HL-60 (cell line): Measurements from ENCODE around the gene ASPSCR1.
A peak's percentile ranks its signal among the peaks of the same experiment; 100 is the strongest.

Source experiments
- DNase-seq, 2 experiments: peaks; one replicate each; pipeline ENCODE4 v3.0.0-alpha.2; 2010 to 2020; ENCODE audit warnings: low read depth in 1 of 2, low spot score in 1 of 2
- H3K27ac ChIP-seq: fragments of 250-450 bp; sonication (Bioruptor Pico); replicated peaks from 2 replicates; pipeline ENCODE4 v1.5.1; 2020; ENCODE audit warnings: mild to moderate bottlenecking, moderate library complexity
- H3K27me3 ChIP-seq: fragments of 250-450 bp; sonication (Bioruptor Pico); 2 replicates; pipeline ENCODE4 v1.5.1; 2021; ENCODE audit warnings: mild to moderate bottlenecking, moderate library complexity; ENCODE audit not compliant: insufficient read depth, poor library complexity, severe bottlenecking
- H3K4me3 ChIP-seq: replicated peaks from 2 replicates; pipeline ENCODE4 v1.5.1; 2011; ENCODE audit warnings: mild to moderate bottlenecking, control low read depth, low read length; ENCODE audit not compliant: insufficient read depth
- GABPA ChIP-seq: IDR thresholded peaks from 2 replicates; pipeline ENCODE4 v1.6.1; 2012; ENCODE audit warnings: low read depth
- POLR2AphosphoS5 ChIP-seq: IDR thresholded peaks from 2 replicates; pipeline ENCODE4 v1.6.1; 2012; ENCODE audit warnings: low read depth
- SPI1 ChIP-seq: IDR thresholded peaks from 2 replicates; pipeline ENCODE4 v1.6.1; 2012; ENCODE audit warnings: low read depth, mild to moderate bottlenecking, borderline replicate concordance
- TF ChIP-seq, protein P1 (sequence below): IDR thresholded peaks from 2 replicates; pipeline ENCODE4 v1.6.1; 2012; ENCODE audit warnings: low read depth; ENCODE audit not compliant: insufficient replicate concordance
- TF ChIP-seq, protein P2 (sequence below): IDR thresholded peaks from one replicate; pipeline ENCODE4 v1.5.1; 2011; ENCODE audit warnings: low read length, control low read depth, inconsistent platforms; ENCODE audit not compliant: insufficient read depth

Gene ASPSCR1

DNA sequence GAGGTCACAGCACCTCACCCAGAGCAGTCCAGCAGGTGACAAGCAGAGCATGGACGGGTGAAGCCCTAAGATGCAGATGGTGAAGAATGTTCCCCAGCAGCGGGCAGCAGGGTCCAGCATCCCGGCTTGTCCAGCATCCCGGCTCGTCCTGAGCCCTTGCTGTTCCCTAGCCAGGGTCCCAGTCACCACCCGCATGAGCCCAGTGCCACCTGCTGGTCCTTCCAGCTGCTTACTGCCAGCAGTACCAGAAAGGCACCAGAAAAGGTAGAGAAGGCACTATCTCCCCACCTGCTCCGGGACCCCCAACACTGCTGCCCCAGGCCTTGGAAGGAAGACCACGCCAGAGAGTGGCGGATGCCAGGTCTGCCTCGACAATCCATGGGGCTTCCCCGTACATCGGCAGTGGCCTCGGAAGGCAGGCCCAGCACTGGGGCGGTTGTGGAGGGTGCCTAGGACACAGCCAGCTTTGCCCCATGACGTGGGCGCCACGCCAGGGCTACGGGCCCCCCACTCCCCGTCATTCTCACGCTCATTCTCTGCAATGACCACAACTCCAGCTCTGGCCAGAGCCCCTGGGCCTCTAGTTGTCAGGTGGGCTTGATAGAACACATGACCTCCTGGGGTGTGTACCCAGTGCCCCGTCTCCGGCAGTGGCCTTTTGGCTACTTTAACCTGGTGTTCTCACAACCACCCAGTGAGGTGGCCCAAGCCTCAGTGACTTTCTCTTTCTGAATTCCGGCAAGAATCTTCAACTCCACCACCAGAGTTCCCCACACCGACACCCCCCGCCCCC, 43.9 kb downstream of the ASPSCR1 start:
- no peak for TF ChIP-seq SPI1
- no peak for TF ChIP-seq GABPA
- TF ChIP-seq, protein P1, sequence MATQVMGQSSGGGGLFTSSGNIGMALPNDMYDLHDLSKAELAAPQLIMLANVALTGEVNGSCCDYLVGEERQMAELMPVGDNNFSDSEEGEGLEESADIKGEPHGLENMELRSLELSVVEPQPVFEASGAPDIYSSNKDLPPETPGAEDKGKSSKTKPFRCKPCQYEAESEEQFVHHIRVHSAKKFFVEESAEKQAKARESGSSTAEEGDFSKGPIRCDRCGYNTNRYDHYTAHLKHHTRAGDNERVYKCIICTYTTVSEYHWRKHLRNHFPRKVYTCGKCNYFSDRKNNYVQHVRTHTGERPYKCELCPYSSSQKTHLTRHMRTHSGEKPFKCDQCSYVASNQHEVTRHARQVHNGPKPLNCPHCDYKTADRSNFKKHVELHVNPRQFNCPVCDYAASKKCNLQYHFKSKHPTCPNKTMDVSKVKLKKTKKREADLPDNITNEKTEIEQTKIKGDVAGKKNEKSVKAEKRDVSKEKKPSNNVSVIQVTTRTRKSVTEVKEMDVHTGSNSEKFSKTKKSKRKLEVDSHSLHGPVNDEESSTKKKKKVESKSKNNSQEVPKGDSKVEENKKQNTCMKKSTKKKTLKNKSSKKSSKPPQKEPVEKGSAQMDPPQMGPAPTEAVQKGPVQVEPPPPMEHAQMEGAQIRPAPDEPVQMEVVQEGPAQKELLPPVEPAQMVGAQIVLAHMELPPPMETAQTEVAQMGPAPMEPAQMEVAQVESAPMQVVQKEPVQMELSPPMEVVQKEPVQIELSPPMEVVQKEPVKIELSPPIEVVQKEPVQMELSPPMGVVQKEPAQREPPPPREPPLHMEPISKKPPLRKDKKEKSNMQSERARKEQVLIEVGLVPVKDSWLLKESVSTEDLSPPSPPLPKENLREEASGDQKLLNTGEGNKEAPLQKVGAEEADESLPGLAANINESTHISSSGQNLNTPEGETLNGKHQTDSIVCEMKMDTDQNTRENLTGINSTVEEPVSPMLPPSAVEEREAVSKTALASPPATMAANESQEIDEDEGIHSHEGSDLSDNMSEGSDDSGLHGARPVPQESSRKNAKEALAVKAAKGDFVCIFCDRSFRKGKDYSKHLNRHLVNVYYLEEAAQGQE: no peak
- TF ChIP-seq, protein P2, sequence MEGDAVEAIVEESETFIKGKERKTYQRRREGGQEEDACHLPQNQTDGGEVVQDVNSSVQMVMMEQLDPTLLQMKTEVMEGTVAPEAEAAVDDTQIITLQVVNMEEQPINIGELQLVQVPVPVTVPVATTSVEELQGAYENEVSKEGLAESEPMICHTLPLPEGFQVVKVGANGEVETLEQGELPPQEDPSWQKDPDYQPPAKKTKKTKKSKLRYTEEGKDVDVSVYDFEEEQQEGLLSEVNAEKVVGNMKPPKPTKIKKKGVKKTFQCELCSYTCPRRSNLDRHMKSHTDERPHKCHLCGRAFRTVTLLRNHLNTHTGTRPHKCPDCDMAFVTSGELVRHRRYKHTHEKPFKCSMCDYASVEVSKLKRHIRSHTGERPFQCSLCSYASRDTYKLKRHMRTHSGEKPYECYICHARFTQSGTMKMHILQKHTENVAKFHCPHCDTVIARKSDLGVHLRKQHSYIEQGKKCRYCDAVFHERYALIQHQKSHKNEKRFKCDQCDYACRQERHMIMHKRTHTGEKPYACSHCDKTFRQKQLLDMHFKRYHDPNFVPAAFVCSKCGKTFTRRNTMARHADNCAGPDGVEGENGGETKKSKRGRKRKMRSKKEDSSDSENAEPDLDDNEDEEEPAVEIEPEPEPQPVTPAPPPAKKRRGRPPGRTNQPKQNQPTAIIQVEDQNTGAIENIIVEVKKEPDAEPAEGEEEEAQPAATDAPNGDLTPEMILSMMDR: peak; percentile 84
- peak in 1 of 2 experiments; percentile 75 for DNase-seq
- Histone ChIP-seq H3K27me3 (no peaks in the 10 kb centered on the region), H3K27ac (peak overlapping the region; percentile 88), H3K4me3 (peak overlapping the region; percentile 79)

GRCh38 chr17:82021900-82022309, 44.5 kb downstream of the ASPSCR1 start:
- TF ChIP-seq GABPA: no peak
- no peak for TF ChIP-seq SPI1
- TF ChIP-seq, protein P2: no peak
- no peak for TF ChIP-seq POLR2AphosphoS5
- TF ChIP-seq, protein P1: no peak
- Histone ChIP-seq H3K4me3 (peak overlapping the region; percentile 79), H3K27ac (peak overlapping the region; percentile 88), H3K27me3 (no peaks in the 10 kb centered on the region)
- DNase-seq: peak in 1 of 2 experiments; percentile 41

- TF ChIP-seq, protein P2: no peak
- TF ChIP-seq SPI1 (no peak), POLR2AphosphoS5 (peak; percentile 33; the same call in 1 of the 2 replicates), GABPA (peak; percentile 36)
- TF ChIP-seq, protein P1: no peak
- Histone ChIP-seq H3K27me3 (no peaks in the 10 kb centered on the region), H3K4me3 (peak within 1 kb of the TSS; percentile 85), H3K27ac (peak within 1 kb of the TSS; percentile 88)
- no peak for DNase-seq
These were observed 45.0 kb downstream of the ASPSCR1 start, which contains the start of gene CENPX for GRCh38 chr17:82022310-82022980. Gene CENPX, minus strand, starts transcription at chr17:82022878. Its CDS starts 17 bp downstream, at chr17:82022861.
